NB4 (cell line): ENCODE results near the gene PRKCE.
"Not testable (repeated sequence)": the region's sequence is repeated elsewhere in the genome, so short reads cannot be mapped to it uniquely, and the experiment has no call there.

Experiments
- DNase-seq: peaks from one replicate; pipeline ENCODE4 v3.0.0; 2010; ENCODE audit warnings: low read depth
- H3K4me3 ChIP-seq: one replicate; pipeline ENCODE4 v1.5.1; 2011; ENCODE audit warnings: mild to moderate bottlenecking, low read depth, low read length, moderate library complexity
- CTCF ChIP-seq: IDR thresholded peaks from one replicate; pipeline ENCODE4 v1.5.1; 2012; ENCODE audit warnings: low read depth, low read length
- MYC ChIP-seq: IDR thresholded peaks from 2 replicates; pipeline ENCODE4 v1.6.1; 2011; ENCODE audit warnings: low read depth, low read length
- POLR2A ChIP-seq: IDR thresholded peaks from 2 replicates; pipeline ENCODE4 v1.6.1; 2011; ENCODE audit warnings: mild to moderate bottlenecking; ENCODE audit not compliant: insufficient read length; ENCODE audit errors: extremely low read depth
- TF ChIP-seq, protein P1 (sequence below): IDR thresholded peaks from 2 replicates; pipeline ENCODE4 v1.6.1; 2011; ENCODE audit warnings: low read depth, low read length

Gene PRKCE

DNA sequence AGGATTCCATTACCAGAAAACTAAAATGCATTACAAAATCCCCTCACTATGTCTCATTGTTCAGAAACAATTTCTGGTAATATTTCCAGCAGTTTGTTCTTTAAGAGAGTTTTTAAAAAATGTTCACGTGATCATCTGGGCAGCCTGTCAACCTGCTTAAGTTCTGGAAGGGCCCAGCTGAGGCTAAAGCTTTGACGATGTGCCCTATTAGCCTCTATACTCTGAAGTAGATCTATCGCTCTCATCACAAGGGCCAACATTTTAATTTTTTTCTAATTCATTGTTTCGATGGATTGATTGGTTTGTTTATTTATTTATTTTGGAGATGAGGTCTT is 205.8 kb downstream of the PRKCE start:
- no peak overlapping the region for H3K4me3 ChIP-seq
- TF ChIP-seq CTCF (no peak), POLR2A (no peak), MYC (no peak)
- TF ChIP-seq, protein P1, sequence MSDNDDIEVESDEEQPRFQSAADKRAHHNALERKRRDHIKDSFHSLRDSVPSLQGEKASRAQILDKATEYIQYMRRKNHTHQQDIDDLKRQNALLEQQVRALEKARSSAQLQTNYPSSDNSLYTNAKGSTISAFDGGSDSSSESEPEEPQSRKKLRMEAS: no peak
- no peak for DNase-seq

DNA sequence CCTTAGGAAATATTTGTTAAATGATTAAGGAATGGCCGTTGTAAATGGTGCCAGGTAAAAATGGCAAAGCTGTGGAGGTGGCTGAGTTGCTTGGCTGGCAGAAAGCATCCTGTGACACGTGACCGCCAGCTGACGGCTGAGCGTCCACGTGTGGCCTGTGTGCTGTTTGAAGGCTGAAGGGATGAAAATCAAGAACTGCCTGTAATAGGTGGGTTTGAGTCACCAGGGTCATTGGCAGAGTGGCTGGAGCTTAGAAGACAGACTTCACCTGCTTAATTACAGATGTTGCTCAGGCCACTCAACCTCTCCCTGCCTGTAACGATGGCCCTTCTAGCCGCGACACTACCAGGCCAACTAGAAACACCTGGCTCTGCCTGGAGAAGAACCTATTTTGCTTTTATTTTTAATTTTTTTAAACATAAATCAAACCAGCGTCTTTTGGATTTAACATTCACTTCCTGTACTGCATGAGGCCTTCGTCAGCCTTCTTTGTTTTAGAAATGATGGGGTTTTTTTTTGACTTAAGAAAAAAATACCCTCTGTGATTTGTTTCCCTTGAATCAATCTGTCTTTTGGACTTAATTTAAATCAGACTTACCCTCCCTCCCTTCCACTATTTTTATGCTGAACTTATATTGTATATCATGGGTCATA is 206.5 kb downstream of the PRKCE start:
- DNase-seq: no peak
- no peak overlapping the region for H3K4me3 ChIP-seq
- TF ChIP-seq, protein P1: no peak
- no peak for TF ChIP-seq POLR2A
- no peak for TF ChIP-seq CTCF
- TF ChIP-seq MYC: no peak

GRCh38 chr2:45858872-45859271 is 207.4 kb downstream of the PRKCE start:
- not testable (repeated sequence) for H3K4me3 ChIP-seq, DNase-seq

DNA sequence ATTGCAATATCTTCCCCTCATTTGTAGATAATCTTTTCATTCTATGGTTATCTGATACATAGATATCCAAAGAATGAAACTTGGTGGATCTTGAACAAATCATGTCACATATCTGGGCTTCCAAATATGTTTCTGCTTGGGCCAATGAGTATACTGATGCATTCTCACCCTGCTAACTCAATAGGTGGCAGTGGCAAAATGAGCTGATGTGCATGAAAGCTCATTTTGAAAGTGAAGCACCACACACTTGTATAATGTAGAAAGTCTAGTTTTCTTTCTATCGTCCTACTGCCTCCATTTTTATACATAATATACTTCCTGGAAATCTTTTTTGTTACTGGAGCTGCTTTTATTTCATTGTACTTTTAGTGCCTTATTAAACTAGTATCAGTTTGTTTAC is 208.2 kb downstream of the PRKCE start:
- H3K4me3 ChIP-seq: no peak overlapping the region
- no peak for DNase-seq
- TF ChIP-seq, protein P1: no peak
- no peak for TF ChIP-seq CTCF
- no peak for TF ChIP-seq POLR2A
- TF ChIP-seq MYC: no peak

DNA sequence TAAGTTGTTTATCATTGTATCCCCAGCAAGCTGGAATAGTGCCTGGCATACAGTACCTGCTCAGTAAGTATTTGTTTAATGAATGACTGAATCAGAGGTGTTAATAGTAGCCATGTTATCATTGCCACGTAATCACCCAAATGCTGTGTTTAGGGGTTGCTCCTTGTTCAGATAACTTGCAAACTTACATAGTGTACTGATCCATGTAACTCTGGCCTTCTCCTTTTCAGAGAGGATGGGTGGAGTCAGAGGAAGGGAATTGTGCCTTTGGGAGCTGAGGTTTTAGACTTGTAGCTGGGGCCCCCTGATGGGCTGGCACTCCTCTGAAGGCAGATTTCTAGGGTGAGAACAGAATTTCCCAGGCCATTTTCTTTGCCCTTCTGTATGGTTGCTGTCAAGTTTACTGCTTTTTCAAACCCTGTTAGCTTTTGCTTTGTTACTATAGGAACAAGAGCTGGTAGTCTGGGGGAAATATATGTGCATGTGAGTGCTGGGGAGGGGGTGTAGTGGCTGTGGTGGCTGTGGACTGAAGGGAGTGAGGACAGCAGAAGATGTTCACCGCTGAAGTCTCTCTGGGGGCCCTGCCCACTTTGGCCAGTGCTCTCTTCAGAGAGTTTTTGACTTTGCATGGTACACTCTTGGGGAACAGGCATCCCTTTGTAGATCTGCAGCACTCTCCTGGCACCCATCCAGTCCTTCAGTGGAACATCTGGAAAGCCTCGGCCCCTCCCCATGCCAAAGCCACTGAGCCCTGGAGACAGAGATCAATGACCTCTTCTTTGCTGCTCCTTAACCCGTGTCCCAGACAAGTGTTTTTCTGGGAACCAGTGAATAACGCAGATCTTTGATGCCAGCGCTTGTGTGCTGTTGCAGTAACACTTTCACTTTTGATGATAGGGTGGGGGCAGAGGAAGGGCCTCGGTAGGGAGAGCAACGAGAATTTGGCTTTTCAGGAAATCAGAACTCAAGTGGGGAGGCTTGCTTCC is 209.0 kb downstream of the PRKCE start:
- TF ChIP-seq MYC (no peak), CTCF (peak; percentile 4), POLR2A (no peak)
- peak; percentile 62 for DNase-seq
- H3K4me3 ChIP-seq: peak overlapping the region; percentile 29

DNA sequence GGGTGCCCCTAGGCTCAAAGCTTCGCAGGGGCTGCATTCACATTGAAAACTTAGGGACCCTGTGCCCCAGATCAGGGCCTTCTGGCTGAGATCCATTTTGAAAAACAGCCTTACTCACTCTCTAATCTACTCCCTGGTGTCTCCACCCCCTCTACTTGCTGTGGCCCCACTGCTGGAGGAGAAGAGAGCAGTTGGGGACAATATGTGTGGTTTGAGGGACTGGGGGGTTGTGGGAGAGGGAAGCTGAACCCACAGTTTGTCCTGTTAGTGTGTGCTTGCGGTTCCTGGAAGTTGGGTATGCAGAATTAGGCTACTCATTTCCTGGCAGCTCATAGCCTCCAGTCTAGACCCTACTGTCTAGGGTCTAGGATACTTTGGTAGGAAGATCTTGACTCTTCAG is 211.4 kb downstream of the PRKCE start:
- peak; percentile 86 for DNase-seq

More for the DNA sequence above, 211.4 kb downstream of the PRKCE start:
- no peak overlapping the region for H3K4me3 ChIP-seq
- TF ChIP-seq, protein P1: no peak
- no peak for TF ChIP-seq POLR2A
- no peak for TF ChIP-seq CTCF
- TF ChIP-seq MYC: no peak
